ENCODE measurements around the gene NF2. TPM values are rescaled to one million over a fixed set of nuclear protein-coding genes. Genes with fewer than 3 reads are reported as not detected.

NF2 gene
- total RNA-seq, 1 donor from 2014 or later, result 32.3 TPM

Other genes with a start within 250 kb of the NF2 start
- gene AP1B1, start 215.1 kb upstream of the NF2 start, total RNA-seq, result 80.8 TPM
- gene RFPL1, start 165.1 kb upstream of the NF2 start, total RNA-seq, result not detected
- gene NEFH, start 123.4 kb upstream of the NF2 start, total RNA-seq, result not detected
- gene THOC5, start 49.9 kb upstream of the NF2 start, total RNA-seq, result 30.1 TPM
- 39.0 TPM for gene NIPSNAP1, start 22.5 kb upstream of the NF2 start, total RNA-seq
- not detected for gene CABP7, start 116.4 kb downstream of the NF2 start, total RNA-seq
- gene ZMAT5, start 163.4 kb downstream of the NF2 start, total RNA-seq, result 21.1 TPM
- 96.0 TPM for gene UQCR10, start 163.7 kb downstream of the NF2 start, total RNA-seq
- 58.6 TPM for gene ASCC2, start 234.6 kb downstream of the NF2 start, total RNA-seq

Measured in esophagus mucosa (tissue), 1 donor.